Measurements from ENCODE around the gene ALG2.

Gene ALG2

DNA sequence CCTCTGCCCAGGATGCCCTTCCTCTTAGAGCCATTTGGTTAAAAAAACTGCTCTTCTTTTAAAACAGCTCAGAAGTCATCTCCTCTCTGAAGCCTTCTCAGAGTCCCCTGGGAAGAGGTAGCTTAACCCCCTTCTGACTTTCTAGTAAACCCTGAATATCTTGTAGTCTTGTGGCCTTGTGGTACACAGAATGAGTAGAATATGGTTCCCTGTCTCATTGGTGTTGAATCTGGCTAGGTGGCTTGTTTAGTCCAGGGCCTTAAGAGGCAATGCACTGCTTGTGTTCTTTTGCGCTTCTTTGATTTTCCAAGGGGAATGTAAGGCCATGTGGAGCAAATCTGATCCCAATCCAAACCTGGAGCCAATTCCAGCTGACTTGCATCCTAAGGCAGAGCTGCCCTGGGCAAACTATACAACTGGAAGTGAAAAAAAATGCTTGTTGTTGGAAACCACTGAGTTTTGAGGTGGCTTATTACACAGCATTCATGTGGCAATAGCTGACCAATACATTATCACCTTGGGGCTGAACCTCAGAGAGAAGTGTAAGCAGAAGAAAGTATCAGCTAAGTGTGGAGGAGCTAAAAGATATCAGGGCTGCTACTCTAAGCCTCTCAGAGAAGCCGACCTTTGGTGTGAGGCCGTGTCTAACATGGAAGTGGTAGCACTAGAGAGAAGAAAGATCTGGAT, 31.0 kb downstream of the ALG2 start:
- DNase-seq = no peak

DNA sequence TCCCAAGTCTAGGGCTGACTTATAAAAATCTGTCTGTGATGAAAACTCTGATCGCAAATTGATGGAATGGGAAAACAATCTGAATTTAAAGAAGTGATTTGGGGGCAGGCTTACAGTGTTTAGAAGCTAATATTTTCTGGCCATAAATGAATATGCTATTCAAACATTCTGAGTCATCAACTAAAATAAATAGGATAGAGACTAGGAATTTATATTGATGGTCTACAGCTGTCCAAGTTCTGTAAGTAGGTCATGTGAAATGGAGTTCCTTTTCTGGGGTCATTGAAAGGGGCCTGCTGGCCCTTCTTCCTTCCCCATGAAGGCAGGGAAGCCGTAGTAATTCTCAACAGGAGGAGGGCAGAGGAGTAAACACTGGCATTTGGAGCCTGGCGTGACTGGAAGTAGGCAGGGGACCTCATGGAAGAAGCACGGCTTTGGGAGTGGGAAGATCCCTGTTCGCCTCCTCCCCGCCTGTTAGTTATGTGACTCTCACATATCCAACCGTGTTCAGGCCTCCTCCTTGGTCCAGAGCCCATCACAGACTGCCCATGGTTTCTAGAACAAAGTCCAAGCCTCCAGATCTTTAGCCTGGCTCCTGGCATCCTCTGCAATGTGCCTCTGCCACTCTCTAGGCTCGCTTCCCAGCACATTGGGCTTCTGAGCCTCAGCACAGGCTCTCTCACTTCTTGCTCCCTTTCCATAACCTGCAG, 31.7 kb downstream of the ALG2 start:
- DNase-seq = no peak

DNA sequence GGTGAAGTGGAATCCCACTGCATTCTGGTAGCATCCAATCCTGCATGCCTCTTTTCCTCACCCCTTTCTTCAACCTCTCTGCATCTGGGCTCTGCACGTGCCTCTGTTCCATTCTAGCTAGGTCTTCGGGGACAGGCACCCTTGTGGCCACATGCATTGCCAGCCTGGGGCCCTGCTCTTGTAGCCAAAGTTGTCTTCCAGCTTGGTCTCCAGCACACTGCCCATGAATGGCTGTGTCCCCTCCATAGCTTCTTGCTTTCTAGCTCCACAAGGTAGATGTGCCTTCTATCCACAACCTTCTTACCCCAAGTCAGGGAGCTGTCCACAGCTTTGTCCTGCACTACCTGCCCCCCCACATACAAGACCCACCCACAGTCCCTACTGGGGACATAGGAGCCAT, 32.6 kb downstream of the ALG2 start:
- DNase-seq = no peak

DNA sequence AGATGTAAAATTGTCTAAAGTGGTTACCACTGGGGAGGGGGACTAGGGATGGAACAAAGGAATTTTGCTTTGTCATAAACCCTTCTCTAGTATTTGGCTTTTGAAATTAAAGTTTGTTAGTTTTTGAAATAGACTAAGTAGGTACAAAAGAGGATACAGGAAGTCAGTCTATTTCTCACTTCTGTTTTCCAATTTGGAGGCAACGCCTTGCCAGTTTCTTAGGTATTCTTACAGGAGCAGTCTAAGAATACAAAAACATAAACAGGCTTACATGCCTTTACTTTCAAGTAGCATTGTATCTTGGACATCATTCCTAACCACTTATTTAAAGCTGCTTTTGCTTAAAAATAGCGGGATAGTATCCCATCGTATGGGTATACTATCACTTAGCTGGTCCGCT, 34.4 kb downstream of the ALG2 start:
- no peak for DNase-seq

DNA sequence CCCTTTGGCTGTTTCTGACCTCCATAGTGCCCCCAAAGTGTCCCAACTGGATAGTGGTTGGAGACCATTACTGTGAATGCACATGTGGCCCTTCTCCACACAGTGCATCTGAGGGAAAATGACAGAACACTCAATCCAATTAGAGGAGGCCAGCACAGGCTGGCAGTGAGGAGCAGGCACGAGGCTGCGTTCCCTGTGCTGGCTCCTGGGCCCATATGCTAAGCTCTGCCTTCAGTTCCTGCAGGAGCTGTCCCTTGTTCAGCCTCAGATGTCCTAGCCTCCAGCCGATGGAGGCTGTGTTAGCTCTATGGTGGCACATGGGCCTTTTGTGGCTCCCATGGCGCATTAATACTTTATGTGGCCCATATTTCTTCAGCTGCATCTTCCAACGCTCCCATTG, 35.8 kb downstream of the ALG2 start:
- no peak for DNase-seq

DNA sequence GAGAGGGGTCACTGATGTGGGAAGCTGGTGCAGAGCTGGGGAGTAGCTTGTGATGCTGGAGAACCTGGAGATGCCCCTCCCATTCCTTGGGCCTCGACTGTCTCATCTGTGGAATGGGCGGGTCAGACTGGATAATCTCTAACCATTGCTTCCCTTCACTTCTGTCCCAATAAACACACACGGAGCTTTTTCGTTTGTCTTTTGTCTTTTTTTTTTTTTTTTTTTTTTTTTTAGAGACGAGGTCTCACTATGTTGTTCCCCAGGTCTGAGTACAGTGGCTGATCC, 36.5 kb downstream of the ALG2 start:
- DNase-seq = no peak

DNA sequence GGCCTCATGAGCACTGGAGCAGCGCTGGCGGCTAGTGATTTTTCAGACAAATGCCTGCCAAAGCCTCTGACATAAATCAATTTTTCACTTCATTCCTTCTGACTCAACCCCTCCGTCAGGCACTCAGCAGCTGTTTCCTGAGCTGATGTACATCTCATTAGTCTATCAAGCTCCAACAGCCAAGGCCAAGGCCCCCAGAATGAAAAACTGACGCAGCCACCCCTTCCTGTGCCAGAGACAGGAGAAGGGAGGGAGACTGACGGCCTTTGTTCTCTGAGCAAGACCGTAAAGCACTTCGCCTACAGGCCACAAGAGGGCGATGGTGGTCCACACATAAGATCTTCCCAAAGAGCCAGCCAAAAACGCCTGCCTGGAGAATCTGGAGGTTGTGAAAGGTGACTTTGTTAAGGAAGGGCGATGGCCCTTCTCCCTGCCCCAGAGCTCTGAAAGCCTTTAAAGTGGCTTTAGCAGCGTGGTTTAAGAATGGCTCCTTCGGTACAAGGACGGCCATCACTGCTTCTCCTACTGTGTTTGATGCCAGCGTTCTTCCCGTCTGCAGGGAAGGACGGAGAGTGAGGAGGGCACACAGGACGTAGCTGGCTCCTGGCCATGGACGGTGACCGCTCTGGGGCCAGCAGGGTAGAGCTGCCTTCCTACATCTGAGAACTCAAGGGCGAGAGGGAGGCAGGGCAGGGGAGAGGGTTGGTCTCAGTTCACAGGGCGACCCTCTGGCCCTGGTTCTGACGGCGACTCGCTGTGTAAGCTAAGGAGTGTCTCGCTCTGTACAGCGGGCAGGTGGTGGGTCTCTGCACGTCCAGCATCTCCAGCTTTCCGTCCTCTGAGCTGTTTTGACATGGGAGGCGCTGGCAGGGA, 37.0 kb downstream of the ALG2 start:
- DNase-seq = peak; percentile 86

DNA sequence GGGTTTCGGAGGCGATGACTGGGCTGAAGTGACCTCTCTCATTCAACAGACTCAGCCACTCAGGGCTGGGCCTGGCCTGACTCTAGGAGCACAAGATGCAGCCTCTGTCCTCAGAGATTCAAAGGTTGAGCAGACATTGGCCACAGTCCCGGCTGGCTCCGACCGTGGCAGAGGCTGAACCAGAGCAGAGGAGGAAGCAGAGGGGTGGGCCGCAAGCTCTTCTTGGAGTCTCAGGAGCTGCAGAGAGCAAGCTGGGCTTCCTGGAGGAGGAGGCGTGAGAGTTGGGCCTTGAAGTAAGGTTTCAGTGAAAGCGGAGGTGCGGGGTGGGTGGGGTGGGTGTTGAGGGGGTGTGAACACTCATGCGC, 37.6 kb downstream of the ALG2 start:
- no peak for DNase-seq

DNA sequence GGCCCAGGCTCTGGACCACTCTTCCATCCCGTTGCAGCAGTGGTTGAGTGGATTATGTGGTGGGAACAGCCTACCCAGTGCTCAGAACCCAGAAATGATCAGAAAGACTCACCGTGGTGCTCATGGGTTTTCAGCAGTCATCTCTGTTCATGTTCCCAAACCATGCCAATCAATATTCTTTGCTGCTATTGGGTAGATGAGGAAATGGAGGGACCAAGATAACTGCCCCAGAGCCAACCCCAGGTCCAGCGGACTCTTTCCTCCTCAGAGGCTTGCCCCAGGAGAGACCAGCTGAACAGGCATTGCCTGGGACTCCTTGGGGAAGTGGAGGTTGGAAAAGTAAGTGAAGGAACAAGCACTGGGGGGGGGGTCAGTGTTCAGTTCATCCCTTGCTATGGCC, 38.1 kb downstream of the ALG2 start:
- DNase-seq = no peak

DNA sequence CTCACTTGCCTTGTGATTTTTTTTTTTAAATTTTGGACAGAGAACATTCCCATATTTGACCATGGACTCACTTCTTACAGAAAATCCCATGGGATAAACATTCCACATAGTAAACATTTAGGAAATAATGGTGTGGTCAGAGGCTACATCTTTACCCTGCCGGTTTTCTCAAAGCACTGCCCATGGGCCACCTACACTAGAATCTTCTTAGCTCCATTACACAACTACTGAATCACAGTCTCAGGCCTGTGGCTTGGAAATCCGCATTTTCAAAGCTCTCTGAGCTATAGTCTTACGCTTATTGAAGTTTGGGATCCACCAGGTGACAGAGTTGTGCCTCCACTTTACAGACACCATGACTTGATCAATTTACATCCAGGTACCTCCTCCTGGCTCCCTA, 39.4 kb downstream of the ALG2 start:
- no peak for DNase-seq

DNA sequence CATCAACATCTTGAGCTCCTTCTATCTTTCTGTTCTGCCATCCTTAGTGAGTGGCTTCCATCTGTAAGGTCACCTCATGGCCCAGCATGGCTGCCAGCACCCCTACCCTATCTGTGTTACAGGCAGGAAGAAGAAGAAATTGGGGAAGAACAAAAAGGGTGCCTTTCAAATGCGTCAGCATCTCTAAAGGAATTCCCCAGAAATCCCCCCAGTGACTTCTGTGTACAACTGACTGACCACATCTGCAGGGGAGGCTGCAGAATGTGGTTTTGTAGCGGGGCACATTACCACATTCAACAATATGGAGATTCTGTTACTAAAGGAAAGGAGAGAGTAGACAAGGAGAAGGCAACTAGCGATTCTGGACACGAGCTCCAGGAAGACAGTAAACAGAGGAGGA, 40.1 kb downstream of the ALG2 start:
- DNase-seq = no peak

DNA sequence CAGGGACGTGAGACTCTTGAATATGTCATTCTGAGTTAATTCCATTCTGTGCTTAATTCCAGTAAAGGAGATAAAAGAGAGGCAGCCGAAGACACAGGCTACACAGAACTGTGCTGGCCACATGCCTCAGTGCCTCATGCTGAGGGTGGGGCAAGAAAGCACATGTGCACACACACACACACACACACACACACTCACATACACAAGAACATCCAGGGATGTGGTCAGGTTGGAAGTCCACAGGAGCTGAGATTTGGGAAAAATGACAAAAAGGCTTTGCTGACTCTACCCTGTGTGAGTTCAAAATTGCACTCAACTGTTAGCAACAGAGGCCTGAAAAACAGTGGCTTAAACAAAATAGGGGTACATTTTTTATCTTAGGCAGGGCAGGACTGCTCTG, 40.5 kb downstream of the ALG2 start:
- no peak for DNase-seq

DNA sequence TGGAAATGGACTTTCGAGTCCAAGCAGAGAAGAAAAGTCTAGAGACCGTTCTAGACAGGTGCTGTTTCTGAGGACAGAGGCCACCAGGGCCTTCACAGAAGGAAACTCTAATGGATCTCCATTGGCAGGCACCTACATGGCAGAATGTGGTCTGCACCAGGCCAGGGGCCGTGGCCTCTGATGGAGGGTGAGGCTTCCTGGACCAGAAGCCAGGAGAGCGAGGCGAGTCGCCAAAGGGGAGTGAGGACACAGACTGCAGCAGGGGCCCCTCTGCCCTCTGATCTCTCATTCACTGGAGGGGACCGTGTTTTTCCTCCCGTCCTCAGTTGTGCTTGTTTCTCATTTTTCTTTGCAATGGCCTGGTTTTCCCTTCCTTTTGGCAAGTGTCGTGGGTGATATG, 41.1 kb downstream of the ALG2 start:
- DNase-seq = no peak

DNA sequence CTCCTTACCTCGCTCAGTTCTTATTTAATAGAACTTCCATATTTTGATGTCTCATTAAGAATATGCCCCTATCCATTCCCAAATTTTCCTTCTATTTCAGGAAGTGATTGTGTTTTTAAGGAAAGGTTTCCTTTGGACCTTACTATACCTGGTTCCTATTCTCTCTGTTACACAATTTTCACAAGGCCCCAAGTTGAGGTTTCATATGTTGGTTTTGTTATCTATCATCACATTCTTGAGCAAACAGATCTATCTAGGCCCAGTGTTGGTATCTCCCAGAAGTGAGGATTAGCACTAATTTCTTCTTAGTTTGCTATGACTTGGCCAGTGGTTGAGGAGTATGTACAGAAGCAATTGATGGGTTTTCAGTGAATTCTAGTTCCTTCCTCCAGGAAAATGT, 41.5 kb downstream of the ALG2 start:
- DNase-seq = no peak

DNA sequence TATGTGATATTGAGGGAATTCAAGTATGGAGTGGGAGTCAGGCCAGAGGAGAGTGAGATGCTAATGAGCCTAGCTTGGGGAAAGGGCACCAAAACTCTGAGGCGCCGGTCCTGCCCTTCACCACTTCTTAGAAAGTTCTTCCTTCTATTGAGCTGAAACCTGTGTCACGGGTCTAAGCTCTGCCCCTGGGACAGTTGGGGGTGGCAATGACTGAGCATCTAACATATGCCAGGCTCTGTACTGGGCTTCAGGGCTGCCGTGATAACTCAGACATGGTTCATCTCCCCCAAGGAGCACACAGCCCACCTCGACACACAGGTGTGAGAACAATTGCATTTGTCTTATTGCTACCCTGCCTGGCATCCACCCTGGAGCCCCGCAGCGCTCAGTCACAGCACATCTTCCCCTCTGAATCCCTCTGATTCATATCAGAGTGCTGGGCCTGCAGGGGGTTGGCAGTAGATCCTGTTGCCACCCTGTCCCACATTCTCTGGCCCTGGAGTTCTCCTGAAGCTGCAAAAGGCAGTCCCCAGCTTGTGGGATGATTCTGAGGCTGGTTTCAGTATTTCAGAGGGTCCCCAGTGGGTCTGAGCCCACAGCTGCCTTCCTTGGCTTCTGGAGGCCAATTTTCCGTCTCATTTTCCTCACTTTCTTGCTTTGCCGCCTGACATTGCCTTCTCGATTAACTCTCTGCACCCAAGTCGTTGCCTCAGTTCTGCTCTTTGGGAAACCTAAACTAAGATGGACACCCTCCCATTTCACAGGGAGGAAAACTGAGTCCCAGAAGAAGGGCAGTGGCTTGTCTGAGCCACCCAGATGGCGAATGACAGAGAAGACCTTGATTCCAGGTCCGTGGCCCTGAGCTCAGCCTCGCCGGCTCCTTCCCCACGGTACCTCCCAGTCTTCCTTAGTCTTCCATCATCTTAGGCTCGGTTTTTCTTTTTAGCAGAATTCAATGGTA, 42.5 kb downstream of the ALG2 start:
- no peak for DNase-seq

DNA sequence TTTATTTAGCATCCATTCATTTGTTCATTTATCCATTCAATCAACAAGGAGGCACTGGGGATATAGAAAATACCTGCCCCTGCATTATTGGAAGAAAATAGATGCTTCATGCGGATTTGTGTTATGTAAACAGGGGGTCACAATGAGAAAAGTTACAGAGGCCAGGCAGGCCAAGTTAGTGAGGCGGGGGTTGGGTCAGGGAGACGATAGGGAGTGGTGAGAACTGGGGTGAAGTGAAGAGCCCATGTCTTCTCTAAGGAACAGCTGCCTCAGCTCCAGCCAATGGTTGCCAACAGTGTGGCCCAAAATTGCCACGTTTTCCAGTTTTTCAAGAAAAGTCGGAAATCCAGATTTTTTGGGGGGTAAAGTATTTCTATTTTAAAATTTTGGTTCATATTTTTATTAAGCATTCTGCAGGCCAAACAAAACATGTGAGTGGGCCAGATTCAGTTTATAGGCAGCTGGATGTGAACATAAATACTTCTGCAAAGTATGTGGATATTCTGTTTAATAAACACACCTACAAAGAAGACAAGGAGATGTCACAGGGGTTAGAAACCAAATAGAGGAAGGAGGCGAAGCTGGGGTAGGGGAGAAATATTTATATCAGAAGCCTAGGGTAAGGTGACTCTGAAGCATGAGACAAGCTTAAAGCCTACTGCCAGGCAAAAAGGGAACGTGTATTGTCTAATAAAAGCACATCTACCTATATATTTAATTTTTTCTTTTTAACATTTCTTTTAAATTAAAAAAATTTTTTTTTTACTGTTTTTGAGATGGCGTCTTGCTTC, 44.0 kb downstream of the ALG2 start:
- DNase-seq = no peak

DNA sequence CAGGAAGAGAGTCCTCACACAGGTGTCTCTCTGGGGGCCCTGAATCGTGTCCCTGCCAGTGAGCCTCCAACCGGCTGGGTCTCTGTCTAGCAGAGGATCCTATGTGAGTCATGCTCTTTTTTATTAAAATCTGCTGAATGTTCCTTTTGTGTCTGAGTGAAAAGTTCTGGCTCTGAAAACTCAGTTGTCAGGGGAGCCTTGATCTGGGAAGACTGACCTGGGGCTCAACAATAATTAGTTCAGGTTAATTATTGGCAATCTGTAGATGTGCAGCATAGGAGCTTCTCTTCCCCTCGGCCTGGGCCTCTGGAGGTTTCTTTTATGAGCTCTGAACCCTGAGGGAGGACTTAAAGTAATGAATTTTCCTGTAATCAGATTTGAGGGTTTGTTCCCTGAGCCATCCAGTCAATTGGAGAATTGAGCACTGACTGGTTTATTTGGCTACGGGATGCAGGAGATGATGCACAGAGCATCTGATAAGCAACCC, 45.2 kb downstream of the ALG2 start:
- no peak for DNase-seq

DNA sequence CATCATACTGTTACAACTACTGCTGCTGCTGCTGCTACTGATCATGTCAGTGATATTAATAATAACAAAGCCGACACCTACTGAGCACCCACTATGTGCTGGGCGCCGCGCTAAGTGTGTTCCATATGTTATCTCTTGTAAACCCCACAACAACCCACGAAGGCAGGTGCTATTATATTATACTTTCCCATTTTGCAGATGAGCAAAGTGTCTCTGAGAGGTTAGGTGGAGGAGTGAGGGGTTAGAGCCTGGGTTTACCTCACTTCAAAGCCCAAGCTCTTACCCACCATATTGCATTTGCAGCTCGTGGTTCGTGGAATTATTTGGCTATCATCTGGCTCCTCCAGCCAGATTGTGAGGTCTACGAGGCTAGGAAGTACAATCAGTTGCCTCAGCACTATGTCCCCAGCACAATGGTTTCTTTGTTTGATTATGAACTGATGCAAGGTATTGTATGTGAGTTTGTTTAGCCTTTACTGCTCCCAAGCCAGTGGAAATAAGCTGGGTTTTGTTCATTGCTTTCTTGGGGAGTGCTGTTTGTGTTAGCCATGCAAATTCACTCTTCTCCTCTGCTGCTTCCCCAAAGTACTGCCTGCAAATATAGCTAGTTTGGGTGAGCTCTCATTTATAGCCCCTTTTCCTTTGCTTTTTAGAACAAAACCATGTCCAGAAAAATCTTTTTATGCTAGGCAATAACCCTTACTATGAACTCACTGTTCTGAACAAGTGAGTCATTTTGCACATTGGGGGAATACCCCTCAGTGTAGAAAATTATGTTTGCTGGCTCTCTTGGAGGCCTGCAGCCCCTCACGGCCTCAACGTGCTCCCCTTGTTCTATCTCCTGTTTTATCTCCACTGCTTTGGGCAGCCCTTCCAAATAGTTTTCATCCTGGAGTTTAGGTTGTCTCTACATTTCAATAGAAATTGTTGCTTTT, 47.9 kb downstream of the ALG2 start:
- no peak for DNase-seq

DNA sequence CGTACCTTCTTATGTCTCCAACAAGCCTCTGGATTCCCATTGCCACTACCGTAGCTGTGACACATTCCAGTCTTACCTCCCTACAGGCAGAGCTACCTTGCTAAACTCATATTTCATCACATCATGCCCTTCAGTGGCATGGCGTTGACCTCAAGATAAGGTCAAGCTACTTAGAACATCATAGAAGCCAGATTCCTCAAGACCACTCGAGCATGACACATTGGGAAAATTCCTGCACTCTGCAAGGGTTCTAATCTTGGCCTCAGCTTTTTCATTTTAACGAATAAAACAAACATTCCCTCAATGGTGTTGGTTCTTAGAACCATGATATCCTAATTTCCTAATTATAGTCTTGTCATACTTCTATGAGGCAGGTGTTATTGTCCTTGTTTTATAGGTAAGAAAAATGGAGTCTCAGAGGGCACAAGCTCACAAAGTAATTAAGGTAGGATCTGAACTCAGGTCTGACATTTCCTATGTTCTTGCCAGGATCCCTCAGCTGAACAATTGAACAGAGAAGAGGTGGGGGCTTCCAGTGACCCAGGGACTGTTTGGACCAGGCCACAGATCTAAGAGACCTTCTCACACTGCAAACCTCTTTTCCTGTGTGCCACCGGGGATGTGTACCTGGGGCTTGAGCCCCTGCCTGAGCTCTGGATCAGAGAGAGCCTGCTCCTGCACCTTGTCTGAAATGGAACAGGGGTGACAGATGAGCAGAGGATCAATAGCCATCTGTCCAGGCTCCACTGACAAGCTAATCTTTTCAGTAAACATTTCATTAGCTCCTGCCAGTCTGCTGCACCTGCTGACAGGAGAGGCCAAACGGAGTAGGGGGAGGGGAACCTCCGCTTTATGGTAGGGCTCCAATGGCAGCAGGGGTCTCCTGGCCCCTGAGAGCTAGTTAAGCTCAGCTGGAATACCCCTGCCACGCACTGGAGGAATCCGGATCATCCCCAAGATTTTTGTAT, 49.3 kb downstream of the ALG2 start:
- no peak for DNase-seq
